ENCODE data around the gene GFRA4.

DNA sequence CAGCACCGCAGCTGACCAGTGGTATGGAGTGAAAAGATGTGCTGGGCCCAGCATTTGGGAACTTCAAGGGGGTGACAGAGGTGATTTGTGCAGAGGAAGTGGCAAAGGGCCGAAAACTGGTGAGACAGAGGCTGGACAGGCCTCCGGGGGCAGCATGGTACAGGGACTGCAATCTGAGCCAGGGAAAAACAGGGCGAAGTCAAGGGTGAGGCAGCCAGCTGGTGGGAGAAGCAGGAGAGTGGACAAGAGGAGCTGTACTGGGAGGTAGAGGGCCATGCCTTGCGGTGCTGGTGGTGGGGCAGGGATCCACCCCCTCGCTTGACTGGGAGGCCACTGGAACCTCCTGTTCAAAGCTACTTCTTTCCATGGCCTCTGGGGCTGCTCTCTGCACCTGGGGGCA, 7.3 kb upstream of the GFRA4 start:
- TF ChIP-seq CTCF (IDR thresholded peaks at IDR 0.05 in 2 of 3, conservative IDR thresholded peaks at IDR 0.05 in 1 of 3; ENCODE audit: borderline replicate concordance in 1 of 3, insufficient read depth in 1 of 3, low read depth in 2 of 3, low read length in 2 of 3) (peak in 2 of 3 experiments; percentile 18 to 22; a peak in 1 of 6 replicates), EZH2 (IDR thresholded peaks at IDR 0.05) (no peak)
- TF ChIP-seq, protein P1, sequence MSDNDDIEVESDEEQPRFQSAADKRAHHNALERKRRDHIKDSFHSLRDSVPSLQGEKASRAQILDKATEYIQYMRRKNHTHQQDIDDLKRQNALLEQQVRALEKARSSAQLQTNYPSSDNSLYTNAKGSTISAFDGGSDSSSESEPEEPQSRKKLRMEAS (IDR thresholded peaks at IDR 0.05), result no peak
